Measurements from ENCODE around the gene PKN2.
"Not testable (repeated sequence)": the region's sequence is repeated elsewhere in the genome, so short reads cannot be mapped to it uniquely, and the experiment has no call there.

The PKN2 gene

DNA sequence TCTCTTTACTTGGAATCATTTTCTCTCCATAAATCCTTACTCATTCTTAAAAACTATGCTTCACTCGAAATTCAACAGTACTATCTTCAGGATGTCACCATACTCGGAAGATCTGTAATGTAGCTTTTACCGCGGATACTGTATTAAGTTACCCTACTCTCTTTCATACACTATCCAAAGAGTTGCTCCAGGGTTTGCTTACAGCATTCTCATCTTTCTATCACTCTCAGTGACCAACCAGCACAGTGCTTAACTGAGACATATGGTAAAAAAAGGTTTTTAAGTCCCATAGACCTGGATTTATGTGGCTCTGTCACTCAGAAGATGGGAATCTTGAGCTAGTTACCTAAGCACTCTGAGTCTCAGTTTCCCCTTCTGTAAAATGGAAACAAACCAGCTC lies 191.5 kb downstream of the PKN2 start:
- in situ Hi-C loops (cut with HindIII; ENCODE audit: low pct_ligation_motif_present, low sequenced_read_pairs) = no loop called here
- H3K27ac ChIP-seq = no peak overlapping the region
- peaks cover 3% of the 10 kb centered on the region for H3K36me3 ChIP-seq (replicated peaks)
- no peak overlapping the region for H3K4me3 ChIP-seq (ENCODE audit: low read depth, low read length)
- DNase-seq = no peak
- no peak for TF ChIP-seq CTCF (IDR thresholded peaks at IDR 0.05; ENCODE audit: low read depth, low read length, missing control alignments)
- no peaks in the 10 kb centered on the region for H3K27me3 ChIP-seq (replicated peaks)

GRCh38 chr1:88876573-88877365 lies 192.7 kb downstream of the PKN2 start:
- H3K27me3 ChIP-seq (replicated peaks) = no peaks in the 10 kb centered on the region
- DNase-seq = no peak
- H3K36me3 ChIP-seq (replicated peaks) = peaks cover 9% of the 10 kb centered on the region
- H3K27ac ChIP-seq = no peak overlapping the region
- H3K4me3 ChIP-seq (ENCODE audit: low read depth, low read length) = no peak overlapping the region
- in situ Hi-C loops (cut with HindIII; ENCODE audit: low pct_ligation_motif_present, low sequenced_read_pairs) = no loop called here
- TF ChIP-seq CTCF (IDR thresholded peaks at IDR 0.05; ENCODE audit: low read depth, low read length, missing control alignments) = no peak

DNA sequence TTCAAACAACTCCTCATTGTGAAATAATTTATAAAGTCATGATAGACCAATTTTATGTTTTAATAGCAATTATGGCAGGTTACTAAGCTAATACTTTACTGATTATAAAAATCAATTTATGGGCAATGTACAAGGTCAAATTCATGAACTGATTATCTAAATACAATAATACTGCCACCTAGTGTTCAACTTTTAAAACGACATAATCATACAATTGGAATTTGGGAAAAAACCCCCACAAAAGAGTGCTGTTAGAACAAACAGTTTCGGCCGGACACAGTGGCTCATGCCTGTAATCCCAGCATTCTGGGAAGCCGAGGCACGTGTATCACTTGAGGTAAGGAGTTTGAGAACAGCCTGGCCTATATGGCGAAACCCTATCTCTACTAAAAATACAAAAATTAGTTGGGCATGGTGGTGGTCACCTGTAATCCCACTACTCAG lies 193.3 kb downstream of the PKN2 start:
- peak; percentile 26 for TF ChIP-seq CTCF (IDR thresholded peaks at IDR 0.05; ENCODE audit: low read depth, low read length, missing control alignments)
- Histone ChIP-seq H3K27me3 (replicated peaks) (no peaks in the 10 kb centered on the region), H3K27ac (no peak overlapping the region), H3K36me3 (replicated peaks) (peaks cover 11% of the 10 kb centered on the region), H3K4me3 (ENCODE audit: low read depth, low read length) (no peak overlapping the region)
- DNase-seq = peak; percentile 12
- in situ Hi-C loops (cut with HindIII; ENCODE audit: low pct_ligation_motif_present, low sequenced_read_pairs) = no loop called here

GRCh38 chr1:88877911-88878310 lies 193.8 kb downstream of the PKN2 start:
- peaks cover 11% of the 10 kb centered on the region for H3K36me3 ChIP-seq (replicated peaks)
- no peak overlapping the region for H3K4me3 ChIP-seq (ENCODE audit: low read depth, low read length)
- in situ Hi-C loops (cut with HindIII; ENCODE audit: low pct_ligation_motif_present, low sequenced_read_pairs) = no loop called here
- no peak for TF ChIP-seq CTCF (IDR thresholded peaks at IDR 0.05; ENCODE audit: low read depth, low read length, missing control alignments)
- DNase-seq = no peak
- no peak overlapping the region for H3K27ac ChIP-seq
- no peaks in the 10 kb centered on the region for H3K27me3 ChIP-seq (replicated peaks)

DNA sequence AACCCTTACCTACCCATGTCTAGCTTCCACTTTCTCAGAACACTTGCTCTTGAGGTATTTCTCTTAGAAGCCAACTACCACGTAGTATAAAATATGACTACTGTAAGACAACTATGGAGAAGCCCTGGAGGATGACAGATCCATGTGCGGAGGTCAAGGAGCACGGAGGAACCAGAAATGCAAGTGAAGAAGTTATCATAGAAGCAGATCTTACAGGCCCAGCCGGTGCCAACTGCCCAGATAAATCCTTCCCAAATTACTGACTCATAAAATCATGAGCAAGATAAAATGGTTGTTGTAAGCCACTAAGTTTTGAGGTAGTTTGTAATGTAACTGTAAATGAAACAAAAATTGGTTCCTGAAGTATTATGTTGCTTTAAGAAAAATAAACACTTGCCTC lies 194.7 kb downstream of the PKN2 start:
- in situ Hi-C loops (cut with HindIII; ENCODE audit: low pct_ligation_motif_present, low sequenced_read_pairs) = no loop called here
- Histone ChIP-seq H3K36me3 (replicated peaks) (peaks cover 11% of the 10 kb centered on the region), H3K27ac (no peak overlapping the region), H3K4me3 (ENCODE audit: low read depth, low read length) (no peak overlapping the region), H3K27me3 (replicated peaks) (no peaks in the 10 kb centered on the region)
- TF ChIP-seq CTCF (IDR thresholded peaks at IDR 0.05; ENCODE audit: low read depth, low read length, missing control alignments) = no peak
- DNase-seq = no peak

DNA sequence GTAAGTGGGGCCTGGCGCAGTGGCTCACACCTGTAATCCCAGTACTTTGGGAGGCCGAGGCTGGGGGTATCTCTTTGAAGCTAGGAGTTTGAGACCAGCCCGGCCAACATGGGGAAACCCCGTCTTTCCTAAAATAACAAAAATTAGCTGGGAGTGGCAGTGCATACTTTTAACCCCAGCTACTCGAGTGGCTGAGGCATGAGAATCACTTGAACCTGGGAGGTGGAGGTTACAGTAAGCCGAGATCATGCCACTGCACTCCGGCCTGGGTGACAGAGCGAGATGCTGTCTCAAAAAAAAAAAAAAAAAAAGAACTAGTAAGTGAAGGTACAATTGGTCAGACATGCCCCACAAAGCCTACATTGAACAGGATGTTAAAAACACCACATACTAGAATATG lies 196.6 kb downstream of the PKN2 start:
- H3K4me3 ChIP-seq (ENCODE audit: low read depth, low read length); H3K27ac ChIP-seq; H3K27me3 ChIP-seq (replicated peaks); in situ Hi-C loops (cut with HindIII; ENCODE audit: low pct_ligation_motif_present, low sequenced_read_pairs); DNase-seq: not testable (repeated sequence)
- H3K36me3 ChIP-seq (replicated peaks) = peaks cover 23% of the 10 kb centered on the region

Measured in brain microvascular endothelial cell (primary cell).